ENCODE data around the gene MALT1.
"Not testable (repeated sequence)": the region's sequence is repeated elsewhere in the genome, so short reads cannot be mapped to it uniquely, and the experiment has no call there.

The MALT1 gene

GRCh38 chr18:58756596-58757240 is 85.5 kb downstream of the MALT1 start:
- Histone ChIP-seq H3F3A (ENCODE audit: insufficient read depth) (no peaks in the 10 kb centered on the region), H3K4me3 (ENCODE audit: insufficient read depth, low read length, poor library complexity, severe bottlenecking) (no peak overlapping the region), H3K27me3 (ENCODE audit: low read length) (no peaks in the 10 kb centered on the region), H3K36me3 (ENCODE audit: low read length) (no peaks in the 10 kb centered on the region), H3K27ac (ENCODE audit: low read depth, low read length) (no peak overlapping the region), H3K4me2 (ENCODE audit: low read depth, low read length, poor library complexity, severe bottlenecking) (no peak overlapping the region), H2AFZ (ENCODE audit: low read depth, low read length, severe bottlenecking) (no peak overlapping the region), H3K79me2 (ENCODE audit: insufficient read depth, low read length) (no peaks in the 10 kb centered on the region), H4K20me1 (ENCODE audit: low read depth, low read length) (no peaks in the 10 kb centered on the region), H3K9me2 (replicated peaks; ENCODE audit: insufficient read depth, low read length) (no peaks in the 10 kb centered on the region), H3K9ac (ENCODE audit: low read length) (no peak overlapping the region), H3K9me3 (ENCODE audit: insufficient read depth, low read length) (no peaks in the 10 kb centered on the region)
- no peak for TF ChIP-seq EZH2phosphoT487 (conservative IDR thresholded peaks at IDR 0.05; ENCODE audit: low read length)
- TF ChIP-seq CTCF (IDR thresholded peaks at IDR 0.05; ENCODE audit: insufficient read depth, low read length, poor library complexity, severe bottlenecking) = no peak

GRCh38 chr18:58757351-58757750 is 86.1 kb downstream of the MALT1 start:
- not testable (repeated sequence) for H3K36me3 ChIP-seq (ENCODE audit: low read length)

GRCh38 chr18:58758046-58758445 is 86.8 kb downstream of the MALT1 start:
- H3K9ac ChIP-seq (ENCODE audit: low read length) = no peak overlapping the region
- H3K79me2 ChIP-seq (ENCODE audit: insufficient read depth, low read length) = no peaks in the 10 kb centered on the region
- H3K9me3 ChIP-seq (ENCODE audit: insufficient read depth, low read length) = no peaks in the 10 kb centered on the region
- no peaks in the 10 kb centered on the region for H3K36me3 ChIP-seq (ENCODE audit: low read length)
- no peak overlapping the region for H3K4me3 ChIP-seq (ENCODE audit: insufficient read depth, low read length, poor library complexity, severe bottlenecking)
- no peaks in the 10 kb centered on the region for H3K9me2 ChIP-seq (replicated peaks; ENCODE audit: insufficient read depth, low read length)
- no peaks in the 10 kb centered on the region for H3K27me3 ChIP-seq (ENCODE audit: low read length)
- TF ChIP-seq EZH2phosphoT487 (conservative IDR thresholded peaks at IDR 0.05; ENCODE audit: low read length) = no peak
- no peak for TF ChIP-seq CTCF (IDR thresholded peaks at IDR 0.05; ENCODE audit: insufficient read depth, low read length, poor library complexity, severe bottlenecking)
- H3K4me2 ChIP-seq (ENCODE audit: low read depth, low read length, poor library complexity, severe bottlenecking) = no peak overlapping the region
- H3F3A ChIP-seq (ENCODE audit: insufficient read depth) = no peaks in the 10 kb centered on the region
- H4K20me1 ChIP-seq (ENCODE audit: low read depth, low read length) = no peaks in the 10 kb centered on the region
- H3K27ac ChIP-seq (ENCODE audit: low read depth, low read length) = no peak overlapping the region
- no peak overlapping the region for H2AFZ ChIP-seq (ENCODE audit: low read depth, low read length, severe bottlenecking)

More at GRCh38 chr18:58757351-58757750, 86.1 kb downstream of the MALT1 start:
- H3K9ac ChIP-seq (ENCODE audit: low read length); H3K9me3 ChIP-seq (ENCODE audit: insufficient read depth, low read length); H3K9me2 ChIP-seq (replicated peaks; ENCODE audit: insufficient read depth, low read length); H3K4me3 ChIP-seq (ENCODE audit: insufficient read depth, low read length, poor library complexity, severe bottlenecking); H3K27ac ChIP-seq (ENCODE audit: low read depth, low read length); H3F3A ChIP-seq (ENCODE audit: insufficient read depth); H4K20me1 ChIP-seq (ENCODE audit: low read depth, low read length); H3K79me2 ChIP-seq (ENCODE audit: insufficient read depth, low read length); H3K4me2 ChIP-seq (ENCODE audit: low read depth, low read length, poor library complexity, severe bottlenecking); H3K27me3 ChIP-seq (ENCODE audit: low read length); H2AFZ ChIP-seq (ENCODE audit: low read depth, low read length, severe bottlenecking): not testable (repeated sequence)

- Histone ChIP-seq H3K9me3 (ENCODE audit: insufficient read depth, low read length) (no peaks in the 10 kb centered on the region), H4K20me1 (ENCODE audit: low read depth, low read length) (no peaks in the 10 kb centered on the region), H3K27ac (ENCODE audit: low read depth, low read length) (no peak overlapping the region), H3K27me3 (ENCODE audit: low read length) (no peaks in the 10 kb centered on the region), H3F3A (ENCODE audit: insufficient read depth) (no peaks in the 10 kb centered on the region), H3K4me2 (ENCODE audit: low read depth, low read length, poor library complexity, severe bottlenecking) (no peak overlapping the region), H2AFZ (ENCODE audit: low read depth, low read length, severe bottlenecking) (no peak overlapping the region), H3K36me3 (ENCODE audit: low read length) (no peaks in the 10 kb centered on the region), H3K79me2 (ENCODE audit: insufficient read depth, low read length) (no peaks in the 10 kb centered on the region), H3K9me2 (replicated peaks; ENCODE audit: insufficient read depth, low read length) (no peaks in the 10 kb centered on the region), H3K4me3 (ENCODE audit: insufficient read depth, low read length, poor library complexity, severe bottlenecking) (no peak overlapping the region), H3K9ac (ENCODE audit: low read length) (no peak overlapping the region)
- TF ChIP-seq EZH2phosphoT487 (conservative IDR thresholded peaks at IDR 0.05; ENCODE audit: low read length) (no peak), CTCF (IDR thresholded peaks at IDR 0.05; ENCODE audit: insufficient read depth, low read length, poor library complexity, severe bottlenecking) (no peak)
Observed at GRCh38 chr18:58758606-58759005, 87.3 kb downstream of the MALT1 start.

Data from SU-DHL-6 (cell line).